HG03025 (cell line): ENCODE results near the gene UTP14A.
"Not testable (repeated sequence)": the region's sequence is repeated elsewhere in the genome, so short reads cannot be mapped to it uniquely, and the experiment has no call there.

Experiments used
- ATAC-seq: cut with Tn5 transposase; IDR thresholded peaks from one replicate; pipeline ENCODE4 v1.9.1; 2021; ENCODE audit warnings: mild to moderate bottlenecking, moderate library complexity; ENCODE audit not compliant: unreplicated experiment, low FRiP score

UTP14A gene

GRCh38 chrX:129905787-129906580, at the start of gene UTP14A:
UTP14A (plus strand) TSS chrX:129906164; CDS start chrX:129906211, 47 bp downstream.
- ATAC-seq: peak; percentile 85

GRCh38 chrX:129859134-129859533, 46.8 kb upstream of the UTP14A start:
- not testable (repeated sequence) for ATAC-seq

GRCh38 chrX:129866321-129866720, 39.6 kb upstream of the UTP14A start:
- ATAC-seq: not testable (repeated sequence)

- no peak for ATAC-seq
These were observed 33.4 kb upstream of the UTP14A start for GRCh38 chrX:129872524-129872923.

- ATAC-seq: no peak
These were observed 30.3 kb upstream of the UTP14A start for GRCh38 chrX:129875669-129876068.

GRCh38 chrX:129876771-129877305, 29.1 kb upstream of the UTP14A start:
- ATAC-seq: no peak

GRCh38 chrX:129877401-129877800, 28.6 kb upstream of the UTP14A start:
- ATAC-seq: no peak

GRCh38 chrX:129900054-129900453, 5.9 kb upstream of the UTP14A start:
- ATAC-seq: no peak

- no peak for ATAC-seq
These were observed 2.7 kb downstream of the UTP14A start for GRCh38 chrX:129908636-129909035.

- no peak for ATAC-seq
These were observed 19.5 kb downstream of the UTP14A start for GRCh38 chrX:129925305-129926092.

- no peak for ATAC-seq
These were observed 25.0 kb downstream of the UTP14A start for GRCh38 chrX:129930941-129931410.

GRCh38 chrX:129931411-129932015, 25.5 kb downstream of the UTP14A start:
- ATAC-seq: peak; percentile 58

GRCh38 chrX:129932016-129932820, 26.3 kb downstream of the UTP14A start:
- no peak for ATAC-seq

- no peak for ATAC-seq
These were observed 26.9 kb downstream of the UTP14A start for GRCh38 chrX:129932821-129933321.

GRCh38 chrX:129933700-129934099, 27.7 kb downstream of the UTP14A start:
- ATAC-seq: no peak

GRCh38 chrX:129934461-129934860, 28.5 kb downstream of the UTP14A start:
- no peak for ATAC-seq

GRCh38 chrX:129934952-129935351, 29.0 kb downstream of the UTP14A start:
- ATAC-seq: no peak

GRCh38 chrX:129938081-129938480, 32.1 kb downstream of the UTP14A start:
- ATAC-seq: no peak

- no peak for ATAC-seq
These were observed 34.0 kb downstream of the UTP14A start for GRCh38 chrX:129939986-129940385.

- ATAC-seq: no peak
These were observed 34.8 kb downstream of the UTP14A start for GRCh38 chrX:129940721-129941120.
